GM19438 (cell line): Measurements from ENCODE around the gene ENO1.

ENCODE experiments used
- ATAC-seq: cut with Tn5 transposase; IDR thresholded peaks from one replicate; pipeline ENCODE4 v1.9.1; 2021; ENCODE audit warnings: low read depth; ENCODE audit not compliant: unreplicated experiment

The ENO1 gene

GRCh38 chr1:8871965-8872399, 6.5 kb downstream of the ENO1 start:
- ATAC-seq, result no peak

- no peak for ATAC-seq
Measured at GRCh38 chr1:8871539-8871935, 6.9 kb downstream of the ENO1 start.

GRCh38 chr1:8870616-8871538, 7.6 kb downstream of the ENO1 start:
- no peak for ATAC-seq

GRCh38 chr1:8870103-8870502, 8.4 kb downstream of the ENO1 start:
- no peak for ATAC-seq

- ATAC-seq, result no peak
Measured at GRCh38 chr1:8867878-8868567, 10.5 kb downstream of the ENO1 start.

- ATAC-seq, result no peak
Measured at GRCh38 chr1:8866792-8867415, 11.6 kb downstream of the ENO1 start.

- ATAC-seq, result no peak
Measured at GRCh38 chr1:8866173-8866791, 12.2 kb downstream of the ENO1 start.

GRCh38 chr1:8864713-8865344, 13.7 kb downstream of the ENO1 start:
- no peak for ATAC-seq

- ATAC-seq, result no peak
Measured at GRCh38 chr1:8863794-8864233, 14.7 kb downstream of the ENO1 start.

GRCh38 chr1:8863138-8863537, 15.3 kb downstream of the ENO1 start:
- no peak for ATAC-seq

- ATAC-seq, result no peak
Measured at GRCh38 chr1:8862528-8862927, 16.0 kb downstream of the ENO1 start.

GRCh38 chr1:8860738-8861516, 17.6 kb downstream of the ENO1 start:
- no peak for ATAC-seq

GRCh38 chr1:8858888-8859706, 19.4 kb downstream of the ENO1 start:
- ATAC-seq, result no peak

- no peak for ATAC-seq
Measured at GRCh38 chr1:8858112-8858668, 20.3 kb downstream of the ENO1 start.

- ATAC-seq, result no peak
Measured at GRCh38 chr1:8856689-8857412, 21.6 kb downstream of the ENO1 start.

- ATAC-seq, result no peak
Measured at GRCh38 chr1:8854240-8854639, 24.2 kb downstream of the ENO1 start.

GRCh38 chr1:8851060-8851459, 27.4 kb downstream of the ENO1 start:
- ATAC-seq, result no peak
